B cell (primary cell): Measurements from ENCODE around the gene ASIC4. TPM values are rescaled to one million over a fixed set of nuclear protein-coding genes. Genes with fewer than 3 reads are reported as not detected.

ENCODE experiments used
- ATAC-seq: fragments of 200-7000 bp; cut with Tn5 transposase; one replicate; pipeline ENCODE4 v1.10.0; 2021; ENCODE audit warnings: low read depth, mild to moderate bottlenecking, moderate number of reproducible peaks, moderate library complexity
- CTCF ChIA-PET: fragments of 350-600 bp; sonication (Branson Sonifier 250); formaldehyde crosslinking; loops from one replicate; lab custom pipeline; 2021; ENCODE audit warnings: antibody characterized with exemption, inconsistent platforms; lab: Charles Lee
- POLR2A ChIA-PET: fragments of 350-600 bp; sonication (Branson Sonifier 250); formaldehyde crosslinking; loops from one replicate; lab custom pipeline; 2021; ENCODE audit warnings: antibody characterized with exemption; lab: Charles Lee
- DNase-seq: peaks from one replicate; pipeline ENCODE4 v3.0.0; 2013
- H2AFZ ChIP-seq: 2 replicates; pipeline ENCODE4 v1.6.1; 2012; ENCODE audit warnings: mild to moderate bottlenecking, low read depth, low read length; ENCODE audit not compliant: insufficient read depth, poor library complexity, severe bottlenecking
- H3K27ac ChIP-seq, 2 donors: 1 replicate in 1 of 2; 2 replicates in 1 of 2; pipeline ENCODE4 v1.5.1; 2012 to 2013; ENCODE audit warnings: low read length in 2 of 2, mild to moderate bottlenecking in 2 of 2, moderate library complexity in 1 of 2
- H3K27me3 ChIP-seq, 4 experiments: fragments of 200-600 bp in 1 of 4; sonication (generic) in 1 of 4; replicated peaks in 1 of 4; 1 replicate in 2 of 4; 2 replicates in 2 of 4; pipeline versions ENCODE4 v1.6.1 to v1.7.0; 2013 to 2016; ENCODE audit warnings: low read length in 3 of 4, mild to moderate bottlenecking in 2 of 4, mixed read lengths in 1 of 4, moderate library complexity in 1 of 4; ENCODE audit not compliant: insufficient read depth in 4 of 4, control insufficient read depth in 3 of 4; ENCODE audit errors: control extremely low read depth in 1 of 4
- H3K36me3 ChIP-seq, 2 experiments: replicated peaks in 1 of 2; 1 replicate in 1 of 2; 2 replicates in 1 of 2; pipeline versions ENCODE4 v1.6.1 to v1.7.1; 2013; ENCODE audit warnings: low read length in 1 of 2; ENCODE audit not compliant: insufficient read depth in 2 of 2, control insufficient read depth in 1 of 2; ENCODE audit errors: control extremely low read depth in 1 of 2, extremely low read depth in 1 of 2
- H3K4me1 ChIP-seq, 2 donors: fragments of 200-600 bp in 1 of 2; sonication (generic) in 1 of 2; 1 replicate in 1 of 2; 2 replicates in 1 of 2; pipeline versions ENCODE4 v1.5.1 to v1.6.1; 2013 to 2017; ENCODE audit warnings: low read length in 2 of 2; ENCODE audit not compliant: control insufficient read depth in 2 of 2, insufficient read depth in 2 of 2
- H3K4me2 ChIP-seq: replicated peaks from 2 replicates; pipeline ENCODE3; 2012; ENCODE audit warnings: mild to moderate bottlenecking, low read depth, low read length; ENCODE audit not compliant: poor library complexity, severe bottlenecking
- H3K4me3 ChIP-seq, 5 experiments: fragments of 200-600 bp in 1 of 5; sonication (generic) in 1 of 5; 1 replicate in 3 of 5; 2 replicates in 2 of 5; pipeline versions ENCODE4 v1.5.1 to v1.7.0; 2011 to 2016; ENCODE audit warnings: low read length in 4 of 5, mild to moderate bottlenecking in 4 of 5, low read depth in 2 of 5, control low read depth in 1 of 5, moderate library complexity in 1 of 5; ENCODE audit not compliant: insufficient read depth in 1 of 5; ENCODE audit errors: control extremely low read depth in 1 of 5, extremely low read depth in 1 of 5
- H3K79me2 ChIP-seq: fragments of 200-600 bp; sonication (generic); one replicate; pipeline ENCODE4 v1.6.0; 2016; ENCODE audit warnings: low read length; ENCODE audit not compliant: control insufficient read depth, insufficient read depth
- H3K9ac ChIP-seq: fragments of 200-600 bp; sonication (generic); 2 replicates; pipeline ENCODE4 v1.6.1; 2017; ENCODE audit warnings: mild to moderate bottlenecking, low read length, moderate library complexity
- H3K9me3 ChIP-seq, 3 donors: one replicate each; pipeline versions ENCODE4 v1.6.1 to v1.7.1; 2013; ENCODE audit warnings: low read length in 2 of 3; ENCODE audit not compliant: control insufficient read depth in 2 of 3, insufficient read depth in 1 of 3; ENCODE audit errors: control extremely low read depth in 1 of 3
- H4K20me1 ChIP-seq: 2 replicates; pipeline ENCODE4 v1.6.0; 2012; ENCODE audit warnings: mild to moderate bottlenecking, low read length; ENCODE audit not compliant: insufficient read depth, control insufficient read depth, poor library complexity, severe bottlenecking
- H3K27ac Mint-ChIP-seq: one replicate; pipeline ENCODE4 v1.8.0; 2021; ENCODE audit warnings: mixed read lengths
- H3K27me3 Mint-ChIP-seq: one replicate; pipeline ENCODE4 v1.8.0; 2021; ENCODE audit warnings: mixed read lengths
- H3K4me1 Mint-ChIP-seq: one replicate; pipeline ENCODE4 v1.8.0; 2021; ENCODE audit warnings: mixed read lengths
- H3K4me3 Mint-ChIP-seq: one replicate; pipeline ENCODE4 v1.8.0; 2021; ENCODE audit warnings: mixed read lengths
- H3K9me3 Mint-ChIP-seq: one replicate; pipeline ENCODE4 v1.8.0; 2022; ENCODE audit warnings: mixed read lengths; ENCODE audit not compliant: insufficient read depth
- EZH2 ChIP-seq: IDR thresholded peaks from 2 replicates; pipeline ENCODE4 v1.6.1; 2012; ENCODE audit warnings: borderline replicate concordance, low read depth, mild to moderate bottlenecking, moderate library complexity, low read length; ENCODE audit not compliant: insufficient read depth, poor library complexity, severe bottlenecking
- WGBS: methylation state at CpG from one replicate; pipeline ENCODE4 v1.1.5; 2013; ENCODE audit warnings: missing lambda C conversion rate; ENCODE audit not compliant: insufficient coverage; 5-methylcytosine and 5-hydroxymethylcytosine counted together
- intact Hi-C: fragments of 100-400 bp; cut with micrococcal nuclease; formaldehyde crosslinking; loops from one replicate; pipeline ENCODE4 v1.10.0; 2022
- polyA plus RNA-seq: library from polyadenylated mRNA; depleted of rRNA; stranded (reverse); fragments of >200 nt; gene quantifications from 2 replicates; pipeline ENCODE4 v1.2.3, GENCODE V29; 2012
- total RNA-seq, 2 donors: library from RNA; stranded (reverse); fragments of 120-200 nt in 1 of 2; gene quantifications; 1 replicate in 1 of 2; 2 replicates in 1 of 2; pipeline versions ENCODE4 v1.2.3 to v1.2.4, GENCODE V29; 2013 to 2022
- TF ChIP-seq, protein P1 (sequence below): fragments of 200-600 bp; IDR thresholded peaks from one replicate; pipeline ENCODE4 v1.8.0; 2022; ENCODE audit warnings: antibody characterized with exemption, mild to moderate bottlenecking

ASIC4 gene
- total and polyA plus RNA-seq, 2 donors (not counting 1 experiment from before 2014, with no cell fraction given) = not detected

DNA sequence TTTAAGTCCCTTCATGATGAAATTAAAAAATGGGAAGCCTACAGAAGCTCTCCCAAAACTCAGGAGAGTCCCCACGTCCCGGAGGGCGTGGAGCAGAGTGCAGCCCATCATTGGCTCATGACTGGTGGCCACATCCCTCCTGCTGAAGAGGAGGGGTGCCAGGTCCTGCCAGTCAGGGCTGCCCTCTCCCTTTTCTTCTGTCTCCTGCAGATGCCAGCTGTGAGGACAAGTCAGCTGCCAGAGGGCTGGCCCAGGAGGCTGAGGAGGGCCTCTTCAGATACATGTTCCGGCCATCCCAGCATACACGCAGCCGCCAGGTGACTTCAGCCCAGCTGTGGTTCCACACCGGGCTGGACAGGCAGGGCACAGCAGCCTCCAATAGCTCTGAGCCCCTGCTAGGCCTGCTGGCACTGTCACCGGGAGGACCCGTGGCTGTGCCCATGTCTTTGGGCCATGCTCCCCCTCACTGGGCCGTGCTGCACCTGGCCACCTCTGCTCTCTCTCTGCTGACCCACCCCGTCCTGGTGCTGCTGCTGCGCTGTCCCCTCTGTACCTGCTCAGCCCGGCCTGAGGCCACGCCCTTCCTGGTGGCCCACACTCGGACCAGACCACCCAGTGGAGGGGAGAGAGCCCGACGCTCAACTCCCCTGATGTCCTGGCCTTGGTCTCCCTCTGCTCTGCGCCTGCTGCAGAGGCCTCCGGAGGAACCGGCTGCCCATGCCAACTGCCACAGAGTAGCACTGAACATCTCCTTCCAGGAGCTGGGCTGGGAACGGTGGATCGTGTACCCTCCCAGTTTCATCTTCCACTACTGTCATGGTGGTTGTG is 60.4 kb downstream of the ASIC4 start:
- WGBS = 89% methylated on average over 22 of the region's 22 CpGs
- no peak overlapping the region for H3K9ac ChIP-seq
- Mint-ChIP-seq H3K4me3 (no peak overlapping the region), H3K4me1 (peaks cover 6% of the 10 kb centered on the region), H3K27me3 (peaks cover 53% of the 10 kb centered on the region), H3K9me3 (no peaks in the 10 kb centered on the region), H3K27ac (no peak overlapping the region)
- H3K4me3 ChIP-seq = no peak overlapping the region
- ATAC-seq (no peak), DNase-seq (no peak)
- TF ChIP-seq EZH2 = no peak
- TF ChIP-seq, protein P1, sequence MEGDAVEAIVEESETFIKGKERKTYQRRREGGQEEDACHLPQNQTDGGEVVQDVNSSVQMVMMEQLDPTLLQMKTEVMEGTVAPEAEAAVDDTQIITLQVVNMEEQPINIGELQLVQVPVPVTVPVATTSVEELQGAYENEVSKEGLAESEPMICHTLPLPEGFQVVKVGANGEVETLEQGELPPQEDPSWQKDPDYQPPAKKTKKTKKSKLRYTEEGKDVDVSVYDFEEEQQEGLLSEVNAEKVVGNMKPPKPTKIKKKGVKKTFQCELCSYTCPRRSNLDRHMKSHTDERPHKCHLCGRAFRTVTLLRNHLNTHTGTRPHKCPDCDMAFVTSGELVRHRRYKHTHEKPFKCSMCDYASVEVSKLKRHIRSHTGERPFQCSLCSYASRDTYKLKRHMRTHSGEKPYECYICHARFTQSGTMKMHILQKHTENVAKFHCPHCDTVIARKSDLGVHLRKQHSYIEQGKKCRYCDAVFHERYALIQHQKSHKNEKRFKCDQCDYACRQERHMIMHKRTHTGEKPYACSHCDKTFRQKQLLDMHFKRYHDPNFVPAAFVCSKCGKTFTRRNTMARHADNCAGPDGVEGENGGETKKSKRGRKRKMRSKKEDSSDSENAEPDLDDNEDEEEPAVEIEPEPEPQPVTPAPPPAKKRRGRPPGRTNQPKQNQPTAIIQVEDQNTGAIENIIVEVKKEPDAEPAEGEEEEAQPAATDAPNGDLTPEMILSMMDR = no peak
- POLR2A ChIA-PET = no interaction called here
- no peaks in the 10 kb centered on the region for H3K36me3 ChIP-seq
- no peak overlapping the region for H3K27ac ChIP-seq
- CTCF ChIA-PET = no interaction called here
- intact Hi-C loops = no loop called here
- H3K4me1 ChIP-seq = peaks cover 4 to 12% of the 10 kb centered on the region in 2 donors
- no peaks in the 10 kb centered on the region for H3K79me2 ChIP-seq
- H3K9me3 ChIP-seq = peaks cover 0 to 4% (median 0%) of the 10 kb centered on the region in 3 donors
- H4K20me1 ChIP-seq = no peaks in the 10 kb centered on the region
- H3K27me3 ChIP-seq = peaks cover 0 to 42% (median 16%) of the 10 kb centered on the region in 4 experiments
- no peak overlapping the region for H2AFZ ChIP-seq
- no peak overlapping the region for H3K4me2 ChIP-seq
